Measurements from ENCODE around the gene ETFBKMT.

GRCh38 chr12:31685801-31686200, 26.3 kb downstream of the ETFBKMT start:
- no peak for TF ChIP-seq CTCF (conservative IDR thresholded peaks at IDR 0.05 in 1 of 2, IDR thresholded peaks at IDR 0.05 in 1 of 2; ENCODE audit: low read depth in 1 of 2, low read length in 2 of 2)
- TF ChIP-seq EZH2 (IDR thresholded peaks at IDR 0.05; ENCODE audit: low read length, missing control alignments) = no peak

All from fibroblast of lung (primary cell).